K562 (cell line): ENCODE measurements around the gene HIF1AN. TPM values are rescaled to one million over a fixed set of nuclear protein-coding genes. Genes with fewer than 3 reads are reported as not detected.

Experiments used
- ATAC-seq: fragments of 200-7000 bp; cut with Tn5 transposase; 3 replicates; pipeline ENCODE4 v1.9.1; 2020; ENCODE audit warnings: moderate library complexity
- BruUV-seq: library from RNA; stranded (reverse); fragments of 400-500 nt; replicated peaks from 2 replicates; lab custom pipeline; 2021; lab: Mats Ljungman, UMichigan
- CTCF ChIA-PET: fragments of 300-600 bp; formaldehyde crosslinking; extraction: SDS; loops from one replicate; lab custom pipeline; 2021; ENCODE audit warnings: low intra/inter-chr PET ratio; lab: Yijun Ruan, JAX
- POLR2A ChIA-PET: fragments of 300-600, 350-650 bp; sonication (Branson Sonifier 250); formaldehyde crosslinking; extraction: SDS; loops from one replicate; lab custom pipeline; 2021; ENCODE audit warnings: antibody characterized with exemption, inconsistent platforms; lab: Yijun Ruan, JAX
- DNase-seq, 4 experiments: peaks; one replicate each; pipeline versions ENCODE4 v3.0.0 to v3.0.0-alpha.2; 2011 to 2018; ENCODE audit warnings: low spot score in 3 of 4, mixed read lengths in 3 of 4; ENCODE audit errors: extremely low read depth in 1 of 4
- FAIRE-seq: peaks from 2 replicates; lab custom pipeline; 2011; peaks lifted over from hg19 to GRCh38; lab: Jason Lieb, UNC
- H2AFZ ChIP-seq: 2 replicates; pipeline ENCODE4 v1.6.0; 2011; ENCODE audit warnings: low read depth, low read length, control low read depth, inconsistent platforms
- H3K27ac ChIP-seq: fragments of 200-600 bp; 3 replicates; pipeline ENCODE4 v1.8.0; 2011; ENCODE audit warnings: low read depth, mild to moderate bottlenecking, control low read depth, inconsistent platforms, low read length, moderate library complexity, mixed read lengths; ENCODE audit errors: extremely low read depth
- H3K27me3 ChIP-seq, 2 experiments: fragments of 300-600 bp in 1 of 2; 2 replicates in 1 of 2; 3 replicates in 1 of 2; pipeline versions ENCODE4 v1.6.0 to v1.8.0; 2011; ENCODE audit warnings: inconsistent platforms in 2 of 2, low read length in 2 of 2, mild to moderate bottlenecking in 1 of 2, mixed read lengths in 1 of 2, moderate library complexity in 1 of 2; ENCODE audit not compliant: control insufficient read depth in 2 of 2, insufficient read depth in 2 of 2
- H3K36me3 ChIP-seq: fragments of 300-600 bp; 3 replicates; pipeline ENCODE4 v1.8.0; 2011; ENCODE audit warnings: mild to moderate bottlenecking, low read length, inconsistent platforms; ENCODE audit not compliant: control insufficient read depth, insufficient read depth
- H3K4me1 ChIP-seq, 2 experiments: fragments of 200-600 bp in 1 of 2; replicated peaks in 1 of 2; 2 replicates in 1 of 2; 3 replicates in 1 of 2; pipeline versions ENCODE4 v1.5.1 to v1.8.0; 2011; ENCODE audit warnings: inconsistent platforms in 2 of 2, low read length in 2 of 2, mild to moderate bottlenecking in 1 of 2, mixed read lengths in 1 of 2, moderate library complexity in 1 of 2; ENCODE audit not compliant: control insufficient read depth in 2 of 2, insufficient read depth in 2 of 2
- H3K4me2 ChIP-seq: 2 replicates; pipeline ENCODE4 v1.6.1; 2011; ENCODE audit warnings: low read length, control low read depth, inconsistent platforms, mixed read lengths; ENCODE audit not compliant: insufficient read depth
- H3K4me3 ChIP-seq: fragments of 200-600 bp; sonication (generic), shearing (Covaris generic); 2 replicates; pipeline ENCODE4 v1.5.1; 2016; ENCODE audit warnings: control low read depth, inconsistent platforms
- H3K79me2 ChIP-seq: fragments of 200-600 bp; 3 replicates; pipeline ENCODE4 v1.8.0; 2011; ENCODE audit warnings: low read length, inconsistent platforms; ENCODE audit not compliant: control insufficient read depth, insufficient read depth
- H3K9ac ChIP-seq, 2 experiments: 2 replicates each; pipeline versions ENCODE4 v1.6.0 to v1.6.1; 2011; ENCODE audit warnings: low read depth in 2 of 2, low read length in 2 of 2, control low read depth in 1 of 2, inconsistent platforms in 1 of 2, mild to moderate bottlenecking in 1 of 2, mixed read lengths in 1 of 2; ENCODE audit not compliant: insufficient read depth in 1 of 2
- H3K9me1 ChIP-seq: one replicate; pipeline ENCODE4 v1.6.0; 2011; ENCODE audit warnings: inconsistent platforms, mild to moderate bottlenecking, low read length, moderate library complexity; ENCODE audit not compliant: control insufficient read depth, insufficient read depth
- H3K9me3 ChIP-seq: replicated peaks from 2 replicates; pipeline ENCODE4 v1.5.1; 2011; ENCODE audit warnings: low read depth, low read length, inconsistent platforms; ENCODE audit not compliant: control insufficient read depth, insufficient read depth
- H4K20me1 ChIP-seq: replicated peaks from 2 replicates; pipeline ENCODE4 v1.6.1; 2011; ENCODE audit warnings: low read length, inconsistent platforms, mixed read lengths; ENCODE audit not compliant: control insufficient read depth, insufficient read depth
- ARID2 ChIP-seq: fragments of 450-650 bp; IDR thresholded peaks from 2 replicates; pipeline ENCODE4 v1.6.1; 2017; ENCODE audit warnings: antibody characterized with exemption, mild to moderate bottlenecking
- ATF7 ChIP-seq: fragments of 450-650 bp; IDR thresholded peaks from 2 replicates; pipeline ENCODE4 v1.7.1; 2014; ENCODE audit warnings: mild to moderate bottlenecking, moderate library complexity
- DPF2 ChIP-seq: fragments of 450-650 bp; IDR thresholded peaks from 2 replicates; pipeline ENCODE4 v1.6.1; 2016
- E4F1 ChIP-seq: fragments of 250-450 bp; sonication (Bioruptor Pico); IDR thresholded peaks from 2 replicates; pipeline ENCODE4 v1.5.0; 2021; ENCODE audit warnings: mild to moderate bottlenecking, borderline replicate concordance
- FIP1L1 ChIP-seq: fragments of 200-400 bp; formaldehyde crosslinking; IDR thresholded peaks from 2 replicates; pipeline ENCODE4 v1.6.1; 2018; ENCODE audit warnings: mild to moderate bottlenecking, low read depth, low read length; ENCODE audit not compliant: poor library complexity, severe bottlenecking
- HDAC8 ChIP-seq: fragments of 450-650 bp; IDR thresholded peaks from 2 replicates; pipeline ENCODE4 v1.6.1; 2016; ENCODE audit warnings: mild to moderate bottlenecking, missing genetic modification characterization, moderate library complexity, missing compliant biosample characterization
- U2AF1 ChIP-seq: fragments of 200-400 bp; formaldehyde crosslinking; optimal IDR thresholded peaks from 2 replicates; pipeline ENCODE3; 2017; ENCODE audit warnings: mild to moderate bottlenecking, low read depth, low read length, moderate library complexity
- ZKSCAN3 ChIP-seq: fragments of 250-450 bp; sonication (Bioruptor Pico); IDR thresholded peaks from 2 replicates; pipeline ENCODE4 v1.4.0; 2020
- ZNF217 ChIP-seq: sonication (generic); formaldehyde crosslinking; IDR thresholded peaks from 2 replicates; pipeline ENCODE4 v1.8.0; 2022; ENCODE audit warnings: mild to moderate bottlenecking, missing genetic modification reagents
- ZNF239 ChIP-seq: fragments of 250-450 bp; sonication (Bioruptor Pico); IDR thresholded peaks from 2 replicates; pipeline ENCODE4 v1.4.0; 2020; ENCODE audit warnings: mild to moderate bottlenecking
- ZNF561 ChIP-seq: fragments of 450-650 bp; formaldehyde crosslinking; conservative IDR thresholded peaks from 2 replicates; pipeline ENCODE4 v1.4.0; 2020; ENCODE audit warnings: mild to moderate bottlenecking, moderate library complexity
- ZNF668 ChIP-seq: fragments of 250-450 bp; sonication (Bioruptor Pico); IDR thresholded peaks from 2 replicates; pipeline ENCODE4 v1.8.0; 2022; ENCODE audit warnings: mild to moderate bottlenecking, inconsistent platforms
- WGBS: fragments of 100-300 bp; shearing (Covaris generic); methylation state at CpG from one replicate; pipeline ENCODE4 v1.1.6; 2016; ENCODE audit warnings: low coverage, mixed read lengths; ENCODE audit not compliant: insufficient coverage; ENCODE audit errors: missing lambda C conversion rate; 5-methylcytosine and 5-hydroxymethylcytosine counted together
- in situ Hi-C: fragments of 300-500 bp; cut with MboI; formaldehyde crosslinking; loops from 4 replicates; pipeline ENCODE4 v1.15.0; 2018; ENCODE audit warnings: inconsistent platforms, mixed read lengths
- intact Hi-C: fragments of 100-400 bp; cut with micrococcal nuclease; formaldehyde crosslinking; loops from 2 replicates; pipeline ENCODE4 v1.14.2; 2022
- polyA plus RNA-seq, 8 experiments: library from polyadenylated mRNA; depleted of rRNA in 4 of 8; stranded (reverse) in 5 of 8; unstranded in 3 of 8; fragments of >200 nt; fragmentation: Nextera tagmentation in 2 of 8; fragmentation: Illumina TruSeq in 1 of 8; extraction: Ambion mirVana in 2 of 8; extraction: Trizol in 1 of 8; gene quantifications; 2 replicates each; pipeline versions ENCODE4 v1.2.1 to v1.2.3, GENCODE V29; 2011 to 2014; ENCODE audit warnings: inconsistent platforms in 1 of 8, missing spikeins in 1 of 8
- total RNA-seq, 7 experiments: library from RNA; depleted of rRNA in 6 of 7; stranded (reverse); fragments of >200 nt in 6 of 7; fragmentation: Illumina TruSeq in 2 of 7; extraction: Trizol in 2 of 7; gene quantifications; 2 replicates each; pipeline versions ENCODE4 v1.2.1 to v1.2.3, GENCODE V29; 2011 to 2021; ENCODE audit warnings: low replicate concordance in 1 of 7
- TF ChIP-seq, protein P1 (sequence below): IDR thresholded peaks from 2 replicates; pipeline ENCODE4 v1.6.1; 2016; ENCODE audit warnings: missing genetic modification characterization, missing compliant biosample characterization

Gene HIF1AN
- total and polyA plus RNA-seq, 9 of the 15 experiments (the other 6 are each of a cell fraction or from before 2014, with no cell fraction given) = 1.2 to 16.8 (median 6.9) TPM

DNA sequence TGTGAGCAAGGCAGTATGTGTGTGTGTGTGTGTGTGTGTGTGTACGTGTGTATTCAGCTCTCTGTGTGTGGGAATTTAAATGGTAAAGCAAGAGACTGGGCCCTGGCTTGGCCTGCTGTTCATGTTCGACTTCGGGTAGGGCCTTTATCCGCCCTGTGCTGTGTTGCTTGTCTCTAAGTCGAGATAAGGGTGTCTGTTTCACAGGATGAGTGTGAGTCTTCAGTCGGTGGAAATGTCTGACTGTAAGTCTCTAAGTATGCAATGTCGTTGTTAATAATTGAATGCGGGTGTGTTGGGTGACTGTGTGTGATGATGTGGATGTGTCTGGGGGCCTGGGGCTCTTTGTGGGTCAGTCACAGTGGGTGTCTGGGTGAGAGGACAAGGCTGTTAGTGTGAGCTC, 34.8 kb downstream of the HIF1AN start:
- FAIRE-seq (no peak), DNase-seq (no peak), ATAC-seq (peak; percentile 52)
- intact Hi-C loops (no loop called here), in situ Hi-C loops (loop anchor here (25.0 kb wide), 1 partner anchor 292 kb away; no protein-coding TSS in a partner anchor)
- no peaks in the 10 kb centered on the region for H3K9me3 ChIP-seq
- no peak overlapping the region for H3K9ac ChIP-seq
- H3K27ac ChIP-seq = no peak overlapping the region
- H3K36me3 ChIP-seq = no peaks in the 10 kb centered on the region
- WGBS = 24% methylated on average over 8 of the region's 8 CpGs
- no TSS peak for BruUV-seq
- peak overlapping the region; percentile 58 for H3K4me2 ChIP-seq
- peaks cover 7 to 40% of the 10 kb centered on the region in 2 experiments; a peak in 4 of 5 replicates for H3K27me3 ChIP-seq
- no peaks in the 10 kb centered on the region for H4K20me1 ChIP-seq
- no peaks in the 10 kb centered on the region for H3K79me2 ChIP-seq
- H3K9me1 ChIP-seq = no peaks in the 10 kb centered on the region
- 0 out of 2 replicates have a peak overlapping the region, but pooled peaks have one; percentile 24 for H2AFZ ChIP-seq
- no peak overlapping the region; the same call in 1 of the 2 replicates for H3K4me3 ChIP-seq
- ChIA-PET POLR2A (interaction anchor here (1.2 to 1.3 kb wide), 2 partner anchors 9 to 10 kb away, joined by 3 to 4 read pairs; no protein-coding TSS in a partner anchor), CTCF (no interaction called here)
- peaks cover 0 to 5% of the 10 kb centered on the region in 2 experiments; a peak in 2 of 5 replicates for H3K4me1 ChIP-seq
- no peak for TF ChIP-seq DPF2
- no peak for TF ChIP-seq ZNF561 (CRISPR knock-in tag)
- TF ChIP-seq ZNF239 (CRISPR knock-in tag) = no peak
- no peak for TF ChIP-seq E4F1 (CRISPR knock-in tag)
- no peak for TF ChIP-seq HDAC8 (tag)
- TF ChIP-seq U2AF1 = no peak
- no peak for TF ChIP-seq ZNF668 (CRISPR knock-in tag)
- TF ChIP-seq ARID2 = no peak
- TF ChIP-seq, protein P1, sequence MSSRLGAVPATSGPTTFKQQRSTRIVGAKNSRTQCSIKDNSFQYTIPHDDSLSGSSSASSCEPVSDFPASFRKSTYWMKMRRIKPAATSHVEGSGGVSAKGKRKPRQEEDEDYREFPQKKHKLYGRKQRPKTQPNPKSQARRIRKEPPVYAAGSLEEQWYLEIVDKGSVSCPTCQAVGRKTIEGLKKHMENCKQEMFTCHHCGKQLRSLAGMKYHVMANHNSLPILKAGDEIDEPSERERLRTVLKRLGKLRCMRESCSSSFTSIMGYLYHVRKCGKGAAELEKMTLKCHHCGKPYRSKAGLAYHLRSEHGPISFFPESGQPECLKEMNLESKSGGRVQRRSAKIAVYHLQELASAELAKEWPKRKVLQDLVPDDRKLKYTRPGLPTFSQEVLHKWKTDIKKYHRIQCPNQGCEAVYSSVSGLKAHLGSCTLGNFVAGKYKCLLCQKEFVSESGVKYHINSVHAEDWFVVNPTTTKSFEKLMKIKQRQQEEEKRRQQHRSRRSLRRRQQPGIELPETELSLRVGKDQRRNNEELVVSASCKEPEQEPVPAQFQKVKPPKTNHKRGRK (tag) = no peak
- TF ChIP-seq ZKSCAN3 (CRISPR knock-in tag) = no peak
- TF ChIP-seq FIP1L1 = no peak
- TF ChIP-seq ZNF217 = no peak
- no peak for TF ChIP-seq ATF7
